A375 (cell line): ENCODE measurements around the gene FGR. TPM values are rescaled to one million over a fixed set of nuclear protein-coding genes. Genes with fewer than 3 reads are reported as not detected.

Experiments used
- small RNA-seq: library from RNA; depleted of rRNA; stranded (forward); fragments of <200 nt; gene quantifications from one replicate; pipeline ENCODE3, GENCODE V24; 2014
- total RNA-seq: library from RNA; depleted of rRNA; stranded (reverse); fragments of >200 nt; shearing (Covaris generic); gene quantifications from 2 replicates; pipeline ENCODE4 v1.2.3, GENCODE V29; 2014; rRNA removed

The FGR gene
- total RNA-seq = 0.05 TPM in 1 of 2 replicates, not detected in the other

GRCh38 chr1:27634985-27635367, at the start of gene FGR:
TSS of gene FGR (minus strand) at chr1:27635185. CDS start at chr1:27623916, 11,269 bp downstream.

GRCh38 chr1:27671964-27672749, 37.2 kb upstream of the FGR start, which contains the start of gene IFI6:
TSS of gene IFI6 (minus strand) at chr1:27672192. CDS start at chr1:27669314, 2,878 bp downstream.

GRCh38 chr1:27603681-27604578, 31.1 kb downstream of the FGR start, which contains the start of gene AHDC1:
TSS of gene AHDC1 (minus strand) at chr1:27604144. CDS start at chr1:27552115, 52,029 bp downstream.

Small RNAs within 50 kb of the gene (small RNA-seq; reads per million reads assigned to genes)
- gene AL031729.1 = not detected
- gene RNU6-949P = not detected

Other genes starting within 250 kb of the FGR start
- 7.2 and 9.1 TPM in 2 replicates for gene GPR3, start 242.6 kb downstream of the FGR start, total RNA-seq
- 19.0 and 21.6 TPM in 2 replicates for gene WASF2, start 145.0 kb downstream of the FGR start, total RNA-seq
- 9.5 and 10.8 TPM in 2 replicates for gene AHDC1, start 31.0 kb downstream of the FGR start, total RNA-seq
- gene IFI6, start 37.0 kb upstream of the FGR start, total RNA-seq = 33.7 and 40.2 TPM in 2 replicates
- 7.0 and 8.9 TPM in 2 replicates for gene FAM76A, start 90.8 kb upstream of the FGR start, total RNA-seq
- 17.8 and 22.2 TPM in 2 replicates for gene STX12, start 138.0 kb upstream of the FGR start, total RNA-seq
- gene PPP1R8, start 195.6 kb upstream of the FGR start, total RNA-seq = 55.5 and 63.8 TPM in 2 replicates
- gene THEMIS2, start 237.4 kb upstream of the FGR start, total RNA-seq = 3.4 and 6.0 TPM in 2 replicates